BE2C (cell line): ENCODE data around the gene MYB. TPM values are rescaled to one million over a fixed set of nuclear protein-coding genes. Genes with fewer than 3 reads are reported as not detected.
"Not testable (repeated sequence)": the region's sequence is repeated elsewhere in the genome, so short reads cannot be mapped to it uniquely, and the experiment has no call there.

Source experiments
- DNase-seq: peaks from one replicate; pipeline ENCODE4 v3.0.0-alpha.2; 2020
- H3K27me3 ChIP-seq: fragments of 250-450 bp; sonication (Bioruptor Pico); 2 replicates; pipeline ENCODE4 v1.5.1; 2020; ENCODE audit warnings: mild to moderate bottlenecking
- H3K36me3 ChIP-seq: fragments of 250-450 bp; sonication (Bioruptor Pico); 2 replicates; pipeline ENCODE4 v1.5.1; 2020; ENCODE audit warnings: mild to moderate bottlenecking
- H3K4me1 ChIP-seq: fragments of 250-450 bp; sonication (Bioruptor Pico); 2 replicates; pipeline ENCODE4 v1.5.1; 2020
- H3K4me3 ChIP-seq: 2 replicates; pipeline ENCODE4 v1.5.1; 2011; ENCODE audit warnings: low read depth, low read length
- H3K9me3 ChIP-seq: fragments of 250-450 bp; sonication (Bioruptor Pico); 2 replicates; pipeline ENCODE4 v1.5.1; 2020
- polyA plus RNA-seq: library from polyadenylated mRNA; unstranded; fragments of >200 nt; gene quantifications from one replicate; pipeline ENCODE4 v1.2.1, GENCODE V29; 2012; ENCODE audit warnings: low read depth, missing spikeins; ENCODE audit not compliant: insufficient read length, insufficient read depth
- TF ChIP-seq, protein P1 (sequence below): IDR thresholded peaks from 2 replicates; pipeline ENCODE4 v1.5.1; 2012; ENCODE audit warnings: mild to moderate bottlenecking, low read depth, low read length

MYB gene
- 1.2 TPM for polyA plus RNA-seq

DNA sequence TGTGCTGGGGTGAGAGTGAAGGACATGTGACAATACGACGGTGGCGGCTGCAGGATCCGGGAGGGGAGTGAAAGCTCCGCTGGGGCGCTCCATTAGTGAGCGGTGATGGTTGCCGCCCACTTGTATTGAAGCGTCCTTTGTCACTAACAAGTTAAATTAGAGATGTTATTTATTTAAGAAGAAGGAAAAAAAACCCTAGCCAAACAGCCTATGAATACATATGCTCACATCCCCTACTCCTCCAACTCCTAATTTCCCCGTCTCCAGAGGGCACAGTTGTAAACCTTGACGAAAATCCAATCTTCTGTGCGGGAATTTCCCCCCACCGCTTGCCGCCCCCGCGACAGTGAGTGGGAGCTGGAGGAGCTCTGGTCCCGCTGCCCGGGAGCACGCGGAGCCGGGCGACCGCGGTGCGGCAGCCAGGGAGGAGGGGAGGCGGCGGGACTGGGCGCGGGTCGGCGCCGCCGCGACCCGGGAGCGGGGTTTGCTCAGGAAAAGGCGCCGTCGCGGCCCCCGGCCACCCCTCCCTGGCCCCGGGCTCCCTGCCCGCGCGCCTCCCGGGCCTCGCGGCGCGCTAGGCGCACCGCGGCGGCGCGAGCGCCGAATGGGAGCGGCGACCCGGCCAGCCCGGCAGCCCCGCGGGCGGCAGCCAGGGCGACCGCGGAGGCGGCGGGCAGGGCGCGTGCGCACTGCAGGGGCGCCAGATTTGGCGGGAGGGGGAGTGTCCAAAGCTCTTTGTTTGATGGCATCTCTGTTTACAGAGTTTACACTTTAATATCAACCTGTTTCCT is at the start of gene MYB:
Gene MYB (plus strand): TSS at position 767 of the 791 bp plus-strand sequence. CDS start 206 bp downstream, outside the sequence.
- peaks cover 27% of the 10 kb centered on the region for H3K27me3 ChIP-seq
- peak; percentile 75 for DNase-seq
- H3K4me1 ChIP-seq = no peaks in the 10 kb centered on the region

DNA sequence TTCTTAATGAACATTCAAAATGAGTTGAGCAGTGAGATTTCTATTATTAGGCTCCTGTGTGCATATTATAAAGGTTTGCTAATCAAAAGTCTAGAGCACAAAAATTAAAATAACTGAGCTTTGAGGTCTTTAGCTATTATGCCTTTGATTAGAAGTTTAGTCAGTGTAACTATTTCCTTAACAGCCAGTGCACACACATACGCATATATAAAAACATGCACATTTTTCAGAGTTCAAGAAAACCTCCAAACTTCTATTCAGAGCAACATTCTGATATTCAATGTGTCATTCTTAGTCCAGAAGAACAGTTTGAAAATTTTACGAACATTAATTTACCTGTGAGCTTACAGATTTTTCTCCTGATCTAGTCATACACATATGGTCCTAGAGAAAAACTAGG is 48.3 kb upstream of the MYB start:
- no peaks in the 10 kb centered on the region for H3K4me1 ChIP-seq
- H3K36me3 ChIP-seq = no peaks in the 10 kb centered on the region
- no peaks in the 10 kb centered on the region for H3K9me3 ChIP-seq
- DNase-seq = no peak
- H3K27me3 ChIP-seq = no peaks in the 10 kb centered on the region
- H3K4me3 ChIP-seq = no peak overlapping the region
- TF ChIP-seq, protein P1, sequence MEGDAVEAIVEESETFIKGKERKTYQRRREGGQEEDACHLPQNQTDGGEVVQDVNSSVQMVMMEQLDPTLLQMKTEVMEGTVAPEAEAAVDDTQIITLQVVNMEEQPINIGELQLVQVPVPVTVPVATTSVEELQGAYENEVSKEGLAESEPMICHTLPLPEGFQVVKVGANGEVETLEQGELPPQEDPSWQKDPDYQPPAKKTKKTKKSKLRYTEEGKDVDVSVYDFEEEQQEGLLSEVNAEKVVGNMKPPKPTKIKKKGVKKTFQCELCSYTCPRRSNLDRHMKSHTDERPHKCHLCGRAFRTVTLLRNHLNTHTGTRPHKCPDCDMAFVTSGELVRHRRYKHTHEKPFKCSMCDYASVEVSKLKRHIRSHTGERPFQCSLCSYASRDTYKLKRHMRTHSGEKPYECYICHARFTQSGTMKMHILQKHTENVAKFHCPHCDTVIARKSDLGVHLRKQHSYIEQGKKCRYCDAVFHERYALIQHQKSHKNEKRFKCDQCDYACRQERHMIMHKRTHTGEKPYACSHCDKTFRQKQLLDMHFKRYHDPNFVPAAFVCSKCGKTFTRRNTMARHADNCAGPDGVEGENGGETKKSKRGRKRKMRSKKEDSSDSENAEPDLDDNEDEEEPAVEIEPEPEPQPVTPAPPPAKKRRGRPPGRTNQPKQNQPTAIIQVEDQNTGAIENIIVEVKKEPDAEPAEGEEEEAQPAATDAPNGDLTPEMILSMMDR = no peak

More for the DNA sequence above, at the start of gene MYB:
- Histone ChIP-seq H3K36me3 (no peaks in the 10 kb centered on the region), H3K4me3 (peak within 1 kb of the TSS; percentile 73), H3K9me3 (no peaks in the 10 kb centered on the region; the same call in 1 of the 2 replicates)
- TF ChIP-seq, protein P1 = no peak

DNA sequence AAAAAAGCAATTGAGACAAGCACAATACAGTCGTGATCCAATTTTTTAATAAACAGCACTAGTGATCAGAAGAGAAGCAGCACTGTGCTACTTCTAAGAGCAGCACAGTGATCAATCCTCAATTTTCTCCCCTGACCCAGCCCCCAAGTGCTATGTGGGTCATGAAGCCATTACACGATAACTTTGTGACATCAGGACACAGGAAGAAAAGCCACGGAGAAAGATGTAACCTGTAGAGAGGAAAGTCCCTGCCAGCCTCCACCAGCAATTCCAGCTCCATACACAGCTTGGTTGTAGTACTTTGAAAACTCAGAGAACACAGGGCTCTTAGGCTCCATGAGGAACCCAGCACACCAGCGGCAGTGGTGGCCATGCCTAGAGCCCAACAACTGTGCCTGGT is 45.3 kb upstream of the MYB start:
- no peak for DNase-seq
- Histone ChIP-seq H3K4me1 (no peaks in the 10 kb centered on the region), H3K9me3 (no peaks in the 10 kb centered on the region), H3K27me3 (no peaks in the 10 kb centered on the region), H3K4me3 (no peak overlapping the region), H3K36me3 (no peaks in the 10 kb centered on the region)
- TF ChIP-seq, protein P1 = no peak

DNA sequence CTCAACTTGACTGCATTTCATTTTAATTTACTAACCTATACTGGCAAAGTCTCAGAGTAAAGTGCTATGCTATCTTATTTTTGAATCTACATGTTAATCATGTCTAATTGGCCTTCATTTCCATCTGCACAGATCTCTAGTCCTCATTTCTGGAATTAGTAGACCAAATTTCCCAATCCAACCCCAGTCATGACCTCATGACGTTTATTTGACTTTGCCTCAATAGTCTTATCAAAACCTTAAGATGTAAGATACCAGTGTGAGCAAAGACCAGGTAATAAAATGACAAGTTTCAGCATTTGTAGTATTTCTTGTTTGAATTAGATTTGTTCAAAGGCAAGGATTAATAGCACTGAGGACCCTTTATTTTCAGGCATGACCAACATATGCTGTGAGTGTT is 43.3 kb upstream of the MYB start:
- no peak for DNase-seq
- Histone ChIP-seq H3K36me3 (no peaks in the 10 kb centered on the region), H3K9me3 (no peaks in the 10 kb centered on the region), H3K4me3 (no peak overlapping the region), H3K27me3 (no peaks in the 10 kb centered on the region), H3K4me1 (no peaks in the 10 kb centered on the region)
- TF ChIP-seq, protein P1 = no peak

DNA sequence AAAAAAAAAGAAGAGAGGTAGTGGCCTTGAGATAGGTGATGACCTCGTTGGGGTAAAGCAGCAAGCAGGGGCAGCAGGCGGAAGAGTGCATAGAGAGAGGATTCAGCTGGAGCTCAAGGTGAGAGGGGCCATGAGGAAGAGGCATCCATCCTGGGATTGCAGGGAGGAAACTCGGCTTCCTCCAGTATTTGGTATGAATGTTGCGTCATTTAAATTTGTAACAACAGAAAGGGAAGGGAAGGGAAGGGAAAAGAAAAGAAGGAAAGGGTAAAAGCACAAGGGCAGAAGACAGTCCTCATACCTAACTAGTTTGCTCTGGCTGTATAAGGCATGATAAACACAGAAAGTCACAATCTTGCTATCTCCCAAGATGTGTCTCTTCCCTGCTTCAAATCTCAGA is 39.9 kb upstream of the MYB start:
- Histone ChIP-seq H3K4me1 (no peaks in the 10 kb centered on the region), H3K4me3 (no peak overlapping the region), H3K27me3 (no peaks in the 10 kb centered on the region), H3K9me3 (no peaks in the 10 kb centered on the region), H3K36me3 (no peaks in the 10 kb centered on the region)
- TF ChIP-seq, protein P1 = no peak
- DNase-seq = no peak

DNA sequence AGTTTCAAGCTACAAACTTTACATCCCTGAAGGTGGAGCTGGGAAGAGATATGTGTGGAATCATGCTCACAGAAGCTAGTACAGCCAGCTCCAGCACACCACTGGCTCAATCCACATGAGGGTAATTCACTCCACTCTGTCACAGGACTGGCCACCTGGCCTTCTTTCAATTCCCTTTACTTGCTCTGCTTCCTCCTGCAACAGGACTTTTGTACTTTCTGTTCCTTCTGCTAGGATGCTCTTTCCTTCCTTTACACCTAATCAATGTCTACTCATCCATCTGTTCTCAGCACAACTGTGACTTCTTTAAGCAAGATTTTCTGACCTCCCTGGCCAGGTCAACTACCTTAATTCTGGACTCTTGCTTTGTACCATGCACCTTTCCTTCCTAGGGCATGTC is 39.4 kb upstream of the MYB start:
- no peaks in the 10 kb centered on the region for H3K36me3 ChIP-seq
- H3K4me1 ChIP-seq = no peaks in the 10 kb centered on the region
- no peak for DNase-seq
- no peak overlapping the region for H3K4me3 ChIP-seq
- TF ChIP-seq, protein P1 = no peak
- no peaks in the 10 kb centered on the region for H3K9me3 ChIP-seq
- no peaks in the 10 kb centered on the region for H3K27me3 ChIP-seq

DNA sequence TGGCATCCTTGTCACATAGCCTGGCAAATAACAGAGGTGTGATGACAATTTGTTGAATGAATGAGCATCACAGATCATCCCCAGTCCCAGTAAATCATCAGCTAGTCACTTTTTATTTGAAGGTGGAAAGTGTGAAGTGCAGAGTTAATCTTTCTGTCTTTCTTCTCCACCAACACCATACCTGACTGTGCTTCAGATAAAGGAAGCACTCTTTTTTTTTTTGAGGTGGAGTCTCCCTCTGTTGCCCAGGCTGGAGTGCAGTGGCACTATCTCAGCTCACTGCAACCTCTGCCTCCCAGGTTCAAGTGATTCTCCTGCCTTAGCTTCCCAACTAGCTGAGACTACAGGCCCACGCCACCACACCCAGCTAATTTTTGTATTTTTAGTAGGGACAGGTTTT is 38.9 kb upstream of the MYB start:
- not testable (repeated sequence) for H3K36me3 ChIP-seq, H3K4me1 ChIP-seq, H3K9me3 ChIP-seq, H3K27me3 ChIP-seq, DNase-seq, H3K4me3 ChIP-seq
